GM12875 (cell line): Measurements from ENCODE around the gene APH1B.
"Not testable (repeated sequence)": the region's sequence is repeated elsewhere in the genome, so short reads cannot be mapped to it uniquely, and the experiment has no call there.

ENCODE experiments used
- H3K4me3 ChIP-seq: one replicate; pipeline ENCODE4 v1.5.1; 2011; ENCODE audit warnings: low read depth, low read length, control low read depth
- TF ChIP-seq, protein P1 (sequence below): IDR thresholded peaks from 2 replicates; pipeline ENCODE4 v1.5.1; 2011; ENCODE audit warnings: low read depth, mild to moderate bottlenecking, control low read depth, inconsistent platforms, low read length, moderate library complexity, borderline replicate concordance; ENCODE audit not compliant: insufficient read depth

The APH1B gene

GRCh38 chr15:63233667-63234423 lies 43.6 kb upstream of the APH1B start:
- no peak overlapping the region for H3K4me3 ChIP-seq
- TF ChIP-seq, protein P1, sequence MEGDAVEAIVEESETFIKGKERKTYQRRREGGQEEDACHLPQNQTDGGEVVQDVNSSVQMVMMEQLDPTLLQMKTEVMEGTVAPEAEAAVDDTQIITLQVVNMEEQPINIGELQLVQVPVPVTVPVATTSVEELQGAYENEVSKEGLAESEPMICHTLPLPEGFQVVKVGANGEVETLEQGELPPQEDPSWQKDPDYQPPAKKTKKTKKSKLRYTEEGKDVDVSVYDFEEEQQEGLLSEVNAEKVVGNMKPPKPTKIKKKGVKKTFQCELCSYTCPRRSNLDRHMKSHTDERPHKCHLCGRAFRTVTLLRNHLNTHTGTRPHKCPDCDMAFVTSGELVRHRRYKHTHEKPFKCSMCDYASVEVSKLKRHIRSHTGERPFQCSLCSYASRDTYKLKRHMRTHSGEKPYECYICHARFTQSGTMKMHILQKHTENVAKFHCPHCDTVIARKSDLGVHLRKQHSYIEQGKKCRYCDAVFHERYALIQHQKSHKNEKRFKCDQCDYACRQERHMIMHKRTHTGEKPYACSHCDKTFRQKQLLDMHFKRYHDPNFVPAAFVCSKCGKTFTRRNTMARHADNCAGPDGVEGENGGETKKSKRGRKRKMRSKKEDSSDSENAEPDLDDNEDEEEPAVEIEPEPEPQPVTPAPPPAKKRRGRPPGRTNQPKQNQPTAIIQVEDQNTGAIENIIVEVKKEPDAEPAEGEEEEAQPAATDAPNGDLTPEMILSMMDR = no peak

DNA sequence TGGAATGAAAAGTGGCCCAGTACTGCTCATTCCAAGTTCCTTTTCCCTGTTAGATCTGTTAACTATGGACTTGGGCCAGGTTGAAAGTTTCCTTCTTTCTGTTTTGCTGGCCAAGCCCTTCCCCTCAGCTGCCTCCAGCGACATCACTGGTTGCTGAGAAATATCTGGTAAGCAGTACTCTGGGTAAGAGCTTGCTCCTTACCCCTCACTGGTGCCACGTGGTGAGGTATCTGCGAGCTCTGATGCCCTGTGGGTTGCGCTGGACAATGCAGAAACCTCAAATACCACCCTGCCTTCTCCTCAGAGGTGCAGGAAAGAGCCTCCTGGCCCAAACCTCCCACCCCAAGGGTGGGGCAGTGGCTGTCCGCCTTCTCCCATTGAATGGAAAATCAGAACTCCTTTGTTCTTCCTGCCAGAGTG lies 42.9 kb upstream of the APH1B start:
- no peak overlapping the region for H3K4me3 ChIP-seq
- TF ChIP-seq, protein P1 = no peak

DNA sequence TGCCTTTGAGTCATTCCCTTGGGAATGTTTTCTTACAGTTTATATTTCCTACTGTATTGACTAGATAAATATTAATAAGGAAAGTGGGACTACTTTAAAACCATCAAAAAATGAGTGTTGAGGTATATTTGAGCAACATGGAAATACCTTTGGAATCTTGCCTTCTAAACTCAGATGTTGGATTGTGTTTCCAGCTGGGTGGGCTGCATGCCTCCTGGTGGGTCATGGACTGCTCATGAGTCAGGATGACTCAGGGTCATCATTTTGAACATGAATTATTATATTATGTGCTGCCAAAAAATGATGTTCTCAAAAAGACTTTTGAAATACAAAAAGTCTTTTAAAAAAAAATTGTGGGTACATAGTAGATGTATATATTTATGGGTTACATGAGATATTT lies 41.1 kb upstream of the APH1B start:
- TF ChIP-seq, protein P1 = no peak
- H3K4me3 ChIP-seq = no peak overlapping the region

GRCh38 chr15:63237086-63237485 lies 40.3 kb upstream of the APH1B start:
- not testable (repeated sequence) for H3K4me3 ChIP-seq

DNA sequence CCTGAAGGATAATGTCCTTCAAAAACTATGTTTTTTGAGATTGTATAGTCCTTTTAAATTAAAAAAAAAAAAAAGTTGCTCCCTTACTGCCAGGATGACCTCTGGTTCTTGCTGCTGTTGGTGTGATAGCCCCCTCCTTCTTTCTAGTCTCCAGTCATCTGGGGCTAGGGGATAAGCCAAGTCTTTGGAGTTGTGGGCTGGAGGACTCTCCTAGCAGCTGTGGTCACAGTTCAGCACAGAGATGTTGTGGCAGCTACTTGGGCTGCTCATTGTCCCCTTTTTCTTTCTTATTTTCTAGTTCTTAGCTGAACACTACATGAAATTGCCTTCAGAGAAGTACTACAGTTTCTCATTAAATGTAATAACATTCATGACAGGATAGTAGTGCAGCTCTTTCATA lies 39.2 kb upstream of the APH1B start:
- H3K4me3 ChIP-seq = no peak overlapping the region
- TF ChIP-seq, protein P1 = no peak

GRCh38 chr15:63238796-63239195 lies 38.6 kb upstream of the APH1B start:
- TF ChIP-seq, protein P1 = no peak
- no peak overlapping the region for H3K4me3 ChIP-seq

DNA sequence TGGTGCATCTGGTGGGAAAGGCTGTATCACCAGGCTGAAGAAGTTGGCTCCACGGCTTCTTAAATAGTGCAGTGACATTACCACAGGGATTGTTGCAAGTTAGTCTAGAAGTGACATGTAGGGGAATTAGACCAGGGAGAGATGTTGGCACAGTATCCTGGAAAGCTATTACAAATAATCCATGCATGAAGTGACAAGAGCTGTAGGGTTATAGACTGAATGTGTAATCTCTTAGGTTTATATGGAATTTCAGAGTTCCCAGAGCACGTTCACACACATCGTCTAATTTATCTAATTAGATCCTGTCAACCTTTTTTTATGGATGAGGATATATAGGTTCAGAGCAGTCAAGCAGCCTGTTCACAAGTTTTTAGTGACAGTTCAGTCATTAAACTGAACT lies 37.3 kb upstream of the APH1B start:
- H3K4me3 ChIP-seq = no peak overlapping the region
- TF ChIP-seq, protein P1 = no peak

GRCh38 chr15:63241316-63241715 lies 36.1 kb upstream of the APH1B start:
- no peak overlapping the region for H3K4me3 ChIP-seq
- TF ChIP-seq, protein P1 = no peak
